Dedifferentiated amniotic fluid mesenchymal stem cell (primary cell): Measurements from ENCODE around the gene TEKT5.
"Not testable (repeated sequence)": the region's sequence is repeated elsewhere in the genome, so short reads cannot be mapped to it uniquely, and the experiment has no call there.

ENCODE experiments used
- DNase-seq: peaks from one replicate; pipeline ENCODE4 v3.0.0-alpha.2; 2016; ENCODE audit errors: extremely low spot score

TEKT5 gene

GRCh38 chr16:10684511-10685151 lies 10.1 kb downstream of the TEKT5 start:
- no peak for DNase-seq

GRCh38 chr16:10683170-10683569 lies 11.6 kb downstream of the TEKT5 start:
- DNase-seq, result no peak

- DNase-seq, result no peak
Measured at GRCh38 chr16:10682604-10683003, 12.1 kb downstream of the TEKT5 start.

GRCh38 chr16:10681310-10682308 lies 13.1 kb downstream of the TEKT5 start:
- DNase-seq, result no peak

GRCh38 chr16:10679921-10680320 lies 14.8 kb downstream of the TEKT5 start:
- no peak for DNase-seq

GRCh38 chr16:10679441-10679840 lies 15.3 kb downstream of the TEKT5 start:
- DNase-seq, result not testable (repeated sequence)

GRCh38 chr16:10678655-10679054 lies 16.1 kb downstream of the TEKT5 start:
- no peak for DNase-seq

GRCh38 chr16:10676284-10676683 lies 18.4 kb downstream of the TEKT5 start:
- DNase-seq, result no peak

GRCh38 chr16:10675861-10676260 lies 18.9 kb downstream of the TEKT5 start:
- no peak for DNase-seq

- no peak for DNase-seq
Measured at GRCh38 chr16:10675216-10675615, 19.5 kb downstream of the TEKT5 start.

- DNase-seq, result no peak
Measured at GRCh38 chr16:10671729-10672128, 23.0 kb downstream of the TEKT5 start.

GRCh38 chr16:10669791-10670190 lies 24.9 kb downstream of the TEKT5 start:
- no peak for DNase-seq

GRCh38 chr16:10668322-10669045 lies 26.2 kb downstream of the TEKT5 start:
- DNase-seq, result no peak

GRCh38 chr16:10667239-10667638 lies 27.5 kb downstream of the TEKT5 start:
- no peak for DNase-seq

GRCh38 chr16:10666291-10666690 lies 28.4 kb downstream of the TEKT5 start:
- no peak for DNase-seq

- DNase-seq, result no peak
Measured at GRCh38 chr16:10665166-10665565, 29.6 kb downstream of the TEKT5 start.

- no peak for DNase-seq
Measured at GRCh38 chr16:10664720-10665126, 30.0 kb downstream of the TEKT5 start.

GRCh38 chr16:10663744-10664143 lies 31.0 kb downstream of the TEKT5 start:
- DNase-seq, result no peak

- DNase-seq, result no peak
Measured at GRCh38 chr16:10663146-10663545, 31.6 kb downstream of the TEKT5 start.

GRCh38 chr16:10662212-10662611 lies 32.5 kb downstream of the TEKT5 start:
- no peak for DNase-seq

- DNase-seq, result no peak
Measured at GRCh38 chr16:10661737-10662136, 33.0 kb downstream of the TEKT5 start.

- DNase-seq, result no peak
Measured at GRCh38 chr16:10660950-10661635, 33.6 kb downstream of the TEKT5 start.
